ENCODE measurements around the gene RGS11.
A peak's percentile ranks its signal among the peaks of the same experiment; 100 is the strongest.

The RGS11 gene

GRCh38 chr16:289395-289997, 13.8 kb upstream of the RGS11 start:
- FAIRE-seq (no peak), DNase-seq (ENCODE audit: insufficient read length, low spot score) (no peak)
- TF ChIP-seq POLR2A (IDR thresholded peaks at IDR 0.05; ENCODE audit: low read depth, low read length) = no peak

GRCh38 chr16:287981-288920, 12.5 kb upstream of the RGS11 start:
- no peak for TF ChIP-seq POLR2A (IDR thresholded peaks at IDR 0.05; ENCODE audit: low read depth, low read length)
- FAIRE-seq (no peak), DNase-seq (ENCODE audit: insufficient read length, low spot score) (no peak)

- peak; percentile 72 for DNase-seq (ENCODE audit: insufficient read length, low spot score)
- no peak for FAIRE-seq
- TF ChIP-seq POLR2A (IDR thresholded peaks at IDR 0.05; ENCODE audit: low read depth, low read length) = no peak
Observed at GRCh38 chr16:287298-287811, 11.6 kb upstream of the RGS11 start.

DNA sequence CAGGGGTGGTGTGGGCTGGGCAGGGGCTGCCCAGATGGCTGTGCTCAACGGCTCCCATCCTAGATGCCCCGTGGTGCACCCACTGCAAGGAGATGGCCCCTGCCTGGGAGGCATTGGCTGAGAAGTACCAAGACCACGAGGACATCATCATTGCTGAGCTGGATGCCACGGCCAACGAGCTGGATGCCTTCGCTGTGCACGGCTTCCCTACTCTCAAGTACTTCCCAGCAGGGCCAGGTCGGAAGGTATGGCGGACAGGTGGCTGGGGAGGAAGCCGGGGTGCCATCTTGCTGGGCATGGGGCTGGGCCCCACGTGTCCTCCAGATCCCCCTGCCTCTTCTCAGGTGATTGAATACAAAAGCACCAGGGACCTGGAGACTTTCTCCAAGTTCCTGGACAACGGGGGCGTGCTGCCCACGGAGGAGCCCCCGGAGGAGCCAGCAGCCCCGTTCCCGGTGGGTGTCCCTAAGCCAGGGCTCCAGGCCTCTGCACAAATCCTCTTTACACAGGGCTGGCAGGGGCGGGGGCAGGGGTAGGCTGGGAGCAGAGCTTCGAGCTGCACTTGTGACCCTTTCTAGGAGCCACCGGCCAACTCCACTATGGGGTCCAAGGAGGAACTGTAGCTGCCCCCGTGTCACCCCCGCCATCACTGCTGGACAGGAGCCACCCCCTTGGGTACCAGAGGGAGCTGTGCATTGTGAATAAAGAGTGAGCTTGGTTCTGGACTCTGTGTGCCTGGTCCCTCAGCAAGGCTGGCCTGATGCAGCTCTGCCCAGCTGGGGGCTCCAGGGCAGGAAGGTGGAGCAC, 10.9 kb upstream of the RGS11 start:
- no peak for TF ChIP-seq POLR2A (IDR thresholded peaks at IDR 0.05; ENCODE audit: low read depth, low read length)
- no peak for FAIRE-seq

GRCh38 chr16:285146-286055, 9.7 kb upstream of the RGS11 start:
- no peak for FAIRE-seq
- DNase-seq (ENCODE audit: insufficient read length, low spot score) = no peak
- TF ChIP-seq POLR2A (IDR thresholded peaks at IDR 0.05; ENCODE audit: low read depth, low read length) = no peak

More for the DNA sequence above, 10.9 kb upstream of the RGS11 start:
- no peak for DNase-seq (ENCODE audit: insufficient read length, low spot score)

DNA sequence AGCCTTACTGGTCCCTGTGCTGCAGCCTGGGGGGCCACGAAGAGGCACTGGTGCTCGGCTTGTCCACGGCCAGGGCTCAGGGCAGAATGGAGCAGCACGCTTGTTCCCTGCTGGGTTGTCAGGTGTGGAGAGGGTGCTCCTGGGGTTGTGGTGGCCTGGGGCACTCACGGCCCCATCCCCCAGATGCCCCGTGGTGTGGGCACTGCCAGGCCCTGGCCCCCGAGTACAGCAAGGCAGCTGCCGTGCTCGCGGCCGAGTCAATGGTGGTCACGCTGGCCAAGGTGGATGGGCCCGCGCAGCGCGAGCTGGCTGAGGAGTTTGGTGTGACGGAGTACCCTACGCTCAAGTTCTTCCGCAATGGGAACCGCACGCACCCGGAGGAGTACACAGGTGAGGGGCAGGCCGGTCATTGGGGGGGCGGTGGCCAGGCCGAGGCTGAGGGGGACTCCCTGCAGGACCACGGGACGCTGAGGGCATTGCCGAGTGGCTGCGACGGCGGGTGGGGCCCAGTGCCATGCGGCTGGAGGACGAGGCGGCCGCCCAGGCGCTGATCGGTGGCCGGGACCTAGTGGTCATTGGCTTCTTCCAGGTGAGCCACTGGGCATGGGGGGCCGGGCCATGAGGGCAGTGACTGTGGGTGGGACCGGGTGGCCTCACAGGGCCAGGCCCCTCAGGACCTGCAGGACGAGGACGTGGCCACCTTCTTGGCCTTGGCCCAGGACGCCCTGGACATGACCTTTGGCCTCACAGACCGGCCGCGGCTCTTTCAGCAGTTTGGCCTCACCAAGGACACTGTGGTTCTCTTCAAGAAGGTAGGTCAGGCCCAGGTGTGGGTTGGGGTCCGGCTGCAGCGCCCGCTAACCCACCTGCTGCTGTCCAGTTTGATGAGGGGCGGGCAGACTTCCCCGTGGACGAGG, 8.7 kb upstream of the RGS11 start:
- TF ChIP-seq POLR2A (IDR thresholded peaks at IDR 0.05; ENCODE audit: low read depth, low read length) = no peak
- FAIRE-seq = no peak
- no peak for DNase-seq (ENCODE audit: insufficient read length, low spot score)

GRCh38 chr16:283033-283805, 7.5 kb upstream of the RGS11 start, which contains the start of gene PDIA2:
Gene PDIA2, plus strand, starts transcription at chr16:283164. Its CDS starts 6 bp downstream, at chr16:283170.
- no peak for FAIRE-seq
- no peak for TF ChIP-seq POLR2A (IDR thresholded peaks at IDR 0.05; ENCODE audit: low read depth, low read length)

GRCh38 chr16:282491-282890, 6.7 kb upstream of the RGS11 start:
- DNase-seq (ENCODE audit: insufficient read length, low spot score) (no peak), FAIRE-seq (no peak)
- no peak for TF ChIP-seq POLR2A (IDR thresholded peaks at IDR 0.05; ENCODE audit: low read depth, low read length)

More at GRCh38 chr16:283033-283805, 7.5 kb upstream of the RGS11 start, which contains the start of gene PDIA2:
- DNase-seq (ENCODE audit: insufficient read length, low spot score) = no peak

GRCh38 chr16:281660-282255, 6.0 kb upstream of the RGS11 start:
- no peak for FAIRE-seq
- no peak for TF ChIP-seq POLR2A (IDR thresholded peaks at IDR 0.05; ENCODE audit: low read depth, low read length)
- DNase-seq (ENCODE audit: insufficient read length, low spot score) = no peak

- no peak for DNase-seq (ENCODE audit: insufficient read length, low spot score)
- no peak for TF ChIP-seq POLR2A (IDR thresholded peaks at IDR 0.05; ENCODE audit: low read depth, low read length)
- FAIRE-seq = no peak
Observed at GRCh38 chr16:280991-281659, 5.4 kb upstream of the RGS11 start.
